Heart right ventricle (tissue), 16 donors: Measurements from ENCODE around the gene ZDHHC18. TPM values are rescaled to one million over a fixed set of nuclear protein-coding genes. Genes with fewer than 3 reads are reported as not detected.
A peak's percentile ranks its signal among the peaks of the same experiment; 100 is the strongest.
"Not testable (repeated sequence)": the region's sequence is repeated elsewhere in the genome, so short reads cannot be mapped to it uniquely, and the experiment has no call there.

ENCODE experiments used
- ATAC-seq, 8 donors: fragments of 200-7000 bp; cut with Tn5 transposase; one replicate each; pipeline ENCODE4 v1.9.1; 2020; ENCODE audit warnings: mild to moderate bottlenecking in 8 of 8, moderate library complexity in 8 of 8, moderate number of reproducible peaks in 1 of 8
- DNase-seq, 2 donors: peaks; one replicate each; pipeline ENCODE4 v3.0.0-alpha.2; 2020
- H3K27ac ChIP-seq, 10 donors: fragments of 200-600 bp; sonication (generic) in 2 of 10; one replicate each; pipeline versions ENCODE4 v1.5.0 to v1.8.0; 2020 to 2022; ENCODE audit warnings: mild to moderate bottlenecking in 3 of 10
- H3K27me3 ChIP-seq, 7 donors: fragments of 200-600 bp; one replicate each; pipeline ENCODE4 v1.8.0; 2021 to 2022; ENCODE audit warnings: mild to moderate bottlenecking in 2 of 7
- H3K36me3 ChIP-seq, 9 donors: fragments of 200-600 bp; sonication (generic) in 1 of 9; one replicate each; pipeline versions ENCODE4 v1.5.0 to v1.8.0; 2020 to 2022; ENCODE audit warnings: mild to moderate bottlenecking in 2 of 9
- H3K4me1 ChIP-seq, 9 donors: fragments of 200-600 bp; sonication (generic) in 1 of 9; one replicate each; pipeline versions ENCODE4 v1.5.0 to v1.8.0; 2020 to 2022; ENCODE audit warnings: mild to moderate bottlenecking in 4 of 9
- H3K4me3 ChIP-seq, 10 donors: fragments of 200-600 bp; sonication (generic) in 2 of 10; one replicate each; pipeline versions ENCODE4 v1.5.0 to v1.8.0; 2020 to 2022; ENCODE audit warnings: mild to moderate bottlenecking in 7 of 10, moderate library complexity in 2 of 10
- H3K9me3 ChIP-seq, 11 donors: fragments of 200-600 bp in 10 of 11; sonication (generic) in 2 of 11; one replicate each; pipeline versions ENCODE4 v1.5.0 to v1.8.0; 2013 to 2022; ENCODE audit warnings: mild to moderate bottlenecking in 2 of 11, control low read depth in 1 of 11, moderate library complexity in 1 of 11
- WGBS, 2 donors: extraction: QIAGEN DNeasy Blood & Tissue Kit; methylation state at CpG; one replicate each; pipeline ENCODE4 v1.1.7; 2013; ENCODE audit warnings: inconsistent platforms in 1 of 2; 5-methylcytosine and 5-hydroxymethylcytosine counted together
- intact Hi-C, 10 donors: fragments of 100-400 bp; cut with DNase I; formaldehyde crosslinking; loops; one replicate each; pipeline versions ENCODE4 v1.11.1 to v1.14.2; 2022
- polyA plus RNA-seq, 2 donors: library from polyadenylated mRNA; stranded (reverse); fragments of 200-250 nt; gene quantifications; one replicate each; pipeline ENCODE4 v1.2.3, GENCODE V29; 2013
- total RNA-seq, 10 donors: library from RNA; stranded (reverse); fragmentation: NEBNext Ultra II Directional in 3 of 10; extraction: Animal tissue kit (Norgen Biotek cat#: 25700) in 3 of 10; gene quantifications; one replicate each; pipeline versions ENCODE4 v1.2.1 to v1.2.4, GENCODE V29; 2021 to 2023
- TF ChIP-seq, protein P1 (sequence below), 9 donors: fragments of 200-600 bp; sonication (generic) in 2 of 9; IDR thresholded peaks; one replicate each; pipeline versions ENCODE4 v1.5.0 to v1.8.0; 2021 to 2022; ENCODE audit warnings: antibody characterized with exemption in 9 of 9, mild to moderate bottlenecking in 5 of 9, moderate library complexity in 1 of 9
- donor health status: Arrhythmogenic right ventricular cardiomyopathy.
- donor health status: ischemic (EF 13 %, LVEDD 7.1; RV severe dilation, severe dysfunction).
- donor health status: healthy with polysubstance abuse.
- donor health status: DM: no; HTN: yes; CAD: no.
- donor health status: DM: no; HTN: no; CAD: no.
- donor health status: ischemic (EF 25% LVEDD 6.9; RV normal size, moderate dysfunction).
- donor health status: ischemic (EF 25% LVEDD 5.7; RV mildly dilated, moderate dysfunction).
- donor health status: healthy.
- donor health status: DM: yes; HTN: yes; CAD: no.
- donor health status: Ischemic cardiomyopathy.
- donor health status: ischemic (EF 35%, LVEDD 5.7; RV mildly dilated, moderate dysfunction).
- donor health status: nonischemic (EF 11% LVEDD 7.7; RV severe dilation, severe dysfunction).
- donor health status: DM: yes; HTN: yes; CAD: no.
- donor health status: PGD.
- donor health status: ischemic (EF 29% LVEDD 5.4; RV normal size, mild dysfunction).
- donor health status: nonischemic (EF 23%, LVEDD 6.1; RV moderate dilation, normal function).

ZDHHC18 gene
- total and polyA plus RNA-seq, 12 donors: 7.4 to 19.1 (median 11.8) TPM

DNA sequence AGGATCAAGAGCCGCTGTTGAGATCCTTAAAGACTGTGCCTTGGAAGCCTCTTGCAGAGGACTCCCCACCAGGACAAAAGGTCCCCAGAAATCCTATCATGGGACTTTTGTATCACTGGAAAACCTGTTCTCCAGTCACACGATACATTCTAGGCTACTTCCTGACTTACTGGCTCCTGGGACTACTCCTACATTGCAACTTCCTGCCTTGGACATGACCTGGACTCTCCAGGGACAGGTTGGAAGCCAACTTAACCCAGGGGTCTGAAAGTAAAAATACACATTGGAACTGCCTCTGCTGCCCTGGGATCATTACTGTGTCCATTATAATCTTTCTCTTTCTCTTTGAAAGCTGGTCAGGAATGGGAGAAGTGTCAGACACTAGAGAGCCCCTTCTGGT, 28.9 kb upstream of the ZDHHC18 start:
- TF ChIP-seq, protein P1, sequence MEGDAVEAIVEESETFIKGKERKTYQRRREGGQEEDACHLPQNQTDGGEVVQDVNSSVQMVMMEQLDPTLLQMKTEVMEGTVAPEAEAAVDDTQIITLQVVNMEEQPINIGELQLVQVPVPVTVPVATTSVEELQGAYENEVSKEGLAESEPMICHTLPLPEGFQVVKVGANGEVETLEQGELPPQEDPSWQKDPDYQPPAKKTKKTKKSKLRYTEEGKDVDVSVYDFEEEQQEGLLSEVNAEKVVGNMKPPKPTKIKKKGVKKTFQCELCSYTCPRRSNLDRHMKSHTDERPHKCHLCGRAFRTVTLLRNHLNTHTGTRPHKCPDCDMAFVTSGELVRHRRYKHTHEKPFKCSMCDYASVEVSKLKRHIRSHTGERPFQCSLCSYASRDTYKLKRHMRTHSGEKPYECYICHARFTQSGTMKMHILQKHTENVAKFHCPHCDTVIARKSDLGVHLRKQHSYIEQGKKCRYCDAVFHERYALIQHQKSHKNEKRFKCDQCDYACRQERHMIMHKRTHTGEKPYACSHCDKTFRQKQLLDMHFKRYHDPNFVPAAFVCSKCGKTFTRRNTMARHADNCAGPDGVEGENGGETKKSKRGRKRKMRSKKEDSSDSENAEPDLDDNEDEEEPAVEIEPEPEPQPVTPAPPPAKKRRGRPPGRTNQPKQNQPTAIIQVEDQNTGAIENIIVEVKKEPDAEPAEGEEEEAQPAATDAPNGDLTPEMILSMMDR (IDR thresholded peaks at IDR 0.05): no peak
- peak overlapping the region; percentile 52 to 92 (median 86) for H3K27ac ChIP-seq
- intact Hi-C loops: loop anchor here in 1 of 10 donors (5.0 kb wide), 1 partner anchor 295 kb away; no protein-coding TSS in a partner anchor
- H3K36me3 ChIP-seq: peaks cover 0 to 43% (median 5%) of the 10 kb centered on the region in 9 donors
- H3K4me3 ChIP-seq: peak overlapping the region in 6 of 10 donors; percentile 1 to 19 (median 12)
- H3K9me3 ChIP-seq: no peaks in the 10 kb centered on the region
- no peaks in the 10 kb centered on the region for H3K27me3 ChIP-seq
- ATAC-seq (peak in 7 of 8 donors; percentile 24 to 75 (median 64)), DNase-seq (peak in 1 of 2 donors; percentile 65)
- 42 to 64% methylated on average over 2 of the region's 2 CpGs for WGBS, 2 donors
- peaks cover 10 to 61% (median 51%) of the 10 kb centered on the region in 9 donors for H3K4me1 ChIP-seq

DNA sequence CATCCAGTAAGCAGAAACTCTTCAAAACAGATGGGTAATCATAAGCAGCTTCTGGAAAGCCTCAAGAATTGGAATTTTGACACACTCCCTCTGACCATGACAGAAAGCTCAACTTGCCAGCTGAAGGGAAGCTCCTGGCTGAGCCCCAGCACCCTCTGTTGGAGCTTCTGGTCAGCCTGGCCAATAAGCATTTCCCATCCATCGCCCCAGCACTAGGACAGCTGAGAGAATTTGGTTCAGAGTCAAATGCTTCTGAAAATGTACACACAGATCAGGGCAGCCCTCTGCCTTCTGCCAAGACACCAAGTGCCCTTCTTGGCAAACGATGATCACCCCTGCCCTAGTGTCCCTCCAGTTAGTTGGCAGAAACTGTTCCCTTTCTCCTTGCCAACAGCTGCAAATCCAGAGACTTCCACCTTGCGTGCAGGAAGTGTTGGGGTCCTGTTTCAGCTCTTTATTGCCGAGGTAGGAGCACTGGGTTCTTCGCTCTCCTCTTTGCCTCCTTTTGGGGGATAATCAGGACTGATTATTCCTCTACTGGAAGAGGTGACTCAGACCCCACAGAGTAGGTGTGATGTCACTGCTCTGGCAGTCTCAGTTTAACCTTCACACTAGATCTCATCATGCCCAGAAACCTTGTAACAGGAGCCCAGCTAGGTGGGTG, 26.9 kb upstream of the ZDHHC18 start:
- TF ChIP-seq, protein P1 (IDR thresholded peaks at IDR 0.05): no peak
- Histone ChIP-seq H3K27ac (peak overlapping the region; percentile 70 to 92 (median 86)), H3K4me3 (peak overlapping the region in 1 of 10 donors; percentile 33), H3K9me3 (no peaks in the 10 kb centered on the region), H3K4me1 (peaks cover 10 to 61% (median 51%) of the 10 kb centered on the region in 9 donors), H3K36me3 (peaks cover 0 to 25% (median 0%) of the 10 kb centered on the region in 9 donors), H3K27me3 (no peaks in the 10 kb centered on the region)
- WGBS, 2 donors: 9 to 16% methylated on average over 5 of the region's 5 CpGs
- intact Hi-C loops: loop anchor here in 1 of 10 donors (2.0 to 5.0 kb wide), 2 partner anchors 65 to 297 kb away; no protein-coding TSS in a partner anchor
- ATAC-seq: peak; percentile 75 to 95 (median 88)
- peak; percentile 73 to 74 for DNase-seq

DNA sequence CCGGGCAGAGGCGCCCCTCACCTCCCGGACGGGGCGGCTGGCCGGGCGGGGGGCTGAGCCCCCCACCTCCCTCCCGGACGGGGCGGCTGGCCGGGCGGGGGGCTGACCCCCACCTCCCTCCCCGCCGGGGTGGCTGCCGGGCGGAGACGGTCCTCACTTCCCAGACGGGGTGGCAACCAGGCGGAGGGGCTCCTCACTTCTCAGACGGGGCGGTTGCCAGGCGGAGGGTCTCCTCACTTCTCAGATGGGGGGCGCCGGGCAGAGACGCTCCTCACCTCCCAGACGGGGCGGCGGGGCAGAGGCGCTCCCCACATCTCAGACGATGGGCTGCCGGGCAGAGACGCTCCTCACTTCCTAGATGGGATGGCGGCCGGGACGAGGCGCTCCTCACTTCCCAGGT, 22.6 kb upstream of the ZDHHC18 start:
- DNase-seq, H3K27me3 ChIP-seq, H3K4me3 ChIP-seq, ATAC-seq, H3K36me3 ChIP-seq, H3K9me3 ChIP-seq, H3K27ac ChIP-seq, intact Hi-C loops: not testable (repeated sequence)
- WGBS, 2 donors: 98 to 99% methylated on average over 21 to 29 of the region's 36 CpGs
- H3K4me1 ChIP-seq: peaks cover 7 to 34% (median 28%) of the 10 kb centered on the region in 9 donors

DNA sequence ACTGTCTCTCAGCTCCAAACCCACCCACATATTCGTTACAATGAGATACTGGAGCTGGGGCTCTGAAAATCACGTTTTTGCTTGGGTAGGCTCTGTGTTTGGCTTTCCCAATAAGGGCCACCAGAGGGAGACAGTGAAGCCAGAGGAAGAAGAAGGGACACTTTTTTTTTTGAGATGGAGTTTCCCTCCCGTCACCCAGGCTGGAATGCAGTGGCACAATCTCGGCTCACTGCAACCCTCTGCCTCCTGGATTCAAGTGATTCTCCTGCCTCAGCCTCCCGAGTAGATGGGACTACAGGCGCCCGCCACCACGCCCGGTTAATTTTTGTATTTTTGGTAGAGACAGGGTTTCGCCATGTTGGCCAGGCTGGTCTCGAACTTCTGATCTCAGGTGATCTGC, 16.4 kb upstream of the ZDHHC18 start:
- not testable (repeated sequence) for H3K4me3 ChIP-seq, H3K36me3 ChIP-seq, H3K27me3 ChIP-seq, H3K9me3 ChIP-seq
- peak overlapping the region in 1 of 10 donors; percentile 8 for H3K27ac ChIP-seq
- ATAC-seq: peak in 7 of 8 donors; percentile 43 to 78 (median 62)
- WGBS, 2 donors: 55% methylated on average over 11 of the region's 11 CpGs
- peaks cover 0 to 19% (median 0%) of the 10 kb centered on the region in 9 donors for H3K4me1 ChIP-seq
- DNase-seq: peak in 1 of 2 donors; percentile 75
- intact Hi-C loops: loop anchor here in 8 of 10 donors (2.0 to 10.0 kb wide), 4 partner anchors 65 to 1083 kb away; no protein-coding TSS in a partner anchor
- TF ChIP-seq, protein P1 (IDR thresholded peaks at IDR 0.05): peak; percentile 62 to 86 (median 76)
